Loucy (cell line): ENCODE results near the gene SLC6A18.

Experiments used
- CTCF ChIP-seq: fragments of 200-600 bp; sonication (generic); conservative IDR thresholded peaks from 2 replicates; pipeline ENCODE4 v1.5.1; 2014; ENCODE audit warnings: mild to moderate bottlenecking, antibody characterized with exemption, low read length
- EZH2phosphoT487 ChIP-seq: fragments of 200-600 bp; IDR thresholded peaks from 2 replicates; pipeline ENCODE4 v1.6.1; 2018; ENCODE audit warnings: antibody characterized with exemption, mild to moderate bottlenecking, moderate library complexity, borderline replicate concordance

DNA sequence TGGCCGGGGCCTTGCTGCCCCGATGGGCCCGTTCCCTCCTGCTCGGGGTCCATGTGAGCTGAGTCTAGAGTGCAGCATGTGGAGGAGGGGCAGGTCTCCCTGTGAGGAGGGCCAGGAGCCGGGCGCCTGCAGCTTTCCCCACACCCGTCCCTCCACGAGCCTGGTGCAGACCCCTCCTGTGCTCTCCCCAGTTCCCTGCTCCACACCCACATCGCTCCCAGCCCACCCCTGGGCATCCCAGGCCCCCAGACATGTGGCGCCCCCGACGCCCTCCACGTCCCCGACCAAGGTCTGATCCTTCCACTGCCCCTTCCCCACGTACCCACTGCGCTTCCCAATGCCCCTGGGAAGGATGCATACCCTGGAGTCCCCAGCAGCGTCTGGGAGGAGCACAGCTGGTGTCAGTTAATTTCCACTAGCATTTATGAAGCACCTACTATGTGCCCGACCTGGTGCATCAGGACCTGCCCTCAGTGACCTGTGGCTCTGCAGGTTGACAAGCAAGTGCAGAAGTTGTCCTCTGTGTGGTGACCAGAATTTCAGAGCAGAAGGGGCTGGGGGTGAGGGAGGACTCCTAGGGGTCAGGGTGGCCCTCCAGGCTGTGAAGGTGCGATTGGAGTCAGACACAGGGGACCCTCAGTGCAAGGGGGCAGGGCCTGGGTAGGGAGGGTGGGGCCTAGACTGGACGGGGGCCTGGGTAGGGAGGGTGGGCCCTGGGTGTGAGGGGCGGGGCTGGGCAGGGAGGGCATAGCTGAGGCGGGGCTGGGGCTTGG, 10.8 kb upstream of the SLC6A18 start:
- TF ChIP-seq CTCF (no peak), EZH2phosphoT487 (no peak)
